Kidney (tissue), 14 donors: Measurements from ENCODE around the gene LTBP1. TPM values are rescaled to one million over a fixed set of nuclear protein-coding genes. Genes with fewer than 3 reads are reported as not detected.

ENCODE experiments used
- DNase-seq, 5 donors: peaks; one replicate each; pipeline ENCODE4 v3.0.0-alpha.2; 2013 to 2020
- FAIRE-seq: peaks from 2 replicates; lab custom pipeline; 2012; peaks lifted over from hg19 to GRCh38; lab: Jason Lieb, UNC
- H3K27ac ChIP-seq, 2 donors: one replicate each; pipeline ENCODE4 v1.7.0; 2013; ENCODE audit warnings: low read depth in 2 of 2, low read length in 2 of 2, inconsistent platforms in 1 of 2
- H3K27me3 ChIP-seq: one replicate; pipeline ENCODE4 v1.7.1; 2013; ENCODE audit warnings: low read length, inconsistent platforms; ENCODE audit not compliant: control insufficient read depth, insufficient read depth
- H3K36me3 ChIP-seq, 3 donors: one replicate each; pipeline versions ENCODE4 v1.7.0 to v1.7.1; 2013; ENCODE audit warnings: low read length in 3 of 3, control low read depth in 1 of 3, inconsistent platforms in 1 of 3; ENCODE audit not compliant: insufficient read depth in 3 of 3, control insufficient read depth in 2 of 3
- H3K4me1 ChIP-seq, 3 donors: one replicate each; pipeline versions ENCODE4 v1.7.0 to v1.7.1; 2013; ENCODE audit warnings: low read length in 3 of 3, inconsistent platforms in 1 of 3, low read depth in 1 of 3; ENCODE audit not compliant: control insufficient read depth in 2 of 3, insufficient read depth in 2 of 3
- H3K4me3 ChIP-seq, 3 donors: one replicate each; pipeline versions ENCODE4 v1.7.0 to v1.8.1; 2013; ENCODE audit warnings: low read length in 3 of 3, control low read depth in 1 of 3, inconsistent platforms in 1 of 3
- H3K9ac ChIP-seq, 3 donors: one replicate each; pipeline versions ENCODE4 v1.7.0 to v1.7.1; 2013; ENCODE audit warnings: low read length in 3 of 3, control low read depth in 1 of 3, inconsistent platforms in 1 of 3
- H3K9me3 ChIP-seq, 3 donors: one replicate each; pipeline versions ENCODE4 v1.7.0 to v1.7.1; 2013; ENCODE audit warnings: low read length in 3 of 3, control low read depth in 1 of 3, inconsistent platforms in 1 of 3; ENCODE audit not compliant: control insufficient read depth in 2 of 3, insufficient read depth in 1 of 3
- intact Hi-C: fragments of 100-400 bp; cut with DNase I; formaldehyde crosslinking; loops from one replicate; pipeline ENCODE4 v1.11.1; 2022
- polyA plus RNA-seq: library from polyadenylated mRNA; stranded (reverse); fragments of 350-450 nt; fragmentation: Illumina TruSeq; extraction: RNeasy Lipid Tissue Mini Kit (QIAGEN cat#74804); gene quantifications from one replicate; pipeline ENCODE4 v1.2.3, GENCODE V29; 2014; ENCODE audit warnings: low read depth, low replicate concordance; ENCODE audit not compliant: insufficient read depth
- total RNA-seq: library from RNA; stranded (reverse); fragmentation: NEBNext Ultra II Directional; extraction: Animal tissue kit (Norgen Biotek cat#: 25700); gene quantifications from one replicate; pipeline ENCODE4 v1.2.1, GENCODE V29; 2021
- TF ChIP-seq, protein P1 (sequence below): IDR thresholded peaks from 3 replicates; pipeline ENCODE4 v1.5.1; 2012; ENCODE audit warnings: mild to moderate bottlenecking, moderate library complexity, borderline replicate concordance; ENCODE audit not compliant: insufficient read depth; ENCODE audit errors: extremely low read depth
- donor health status: control.
- donor health status: control.
- donor health status: control.
- donor health status: control.
- donor health status: control.
- donor health status: DM: yes; HTN: yes; CAD: no.
- donor health status: Normal renal cell carcinoma (clear cell type).

LTBP1 gene
- total and polyA plus RNA-seq, 2 donors from 2014 or later: 9.3 to 39.8 TPM

DNA sequence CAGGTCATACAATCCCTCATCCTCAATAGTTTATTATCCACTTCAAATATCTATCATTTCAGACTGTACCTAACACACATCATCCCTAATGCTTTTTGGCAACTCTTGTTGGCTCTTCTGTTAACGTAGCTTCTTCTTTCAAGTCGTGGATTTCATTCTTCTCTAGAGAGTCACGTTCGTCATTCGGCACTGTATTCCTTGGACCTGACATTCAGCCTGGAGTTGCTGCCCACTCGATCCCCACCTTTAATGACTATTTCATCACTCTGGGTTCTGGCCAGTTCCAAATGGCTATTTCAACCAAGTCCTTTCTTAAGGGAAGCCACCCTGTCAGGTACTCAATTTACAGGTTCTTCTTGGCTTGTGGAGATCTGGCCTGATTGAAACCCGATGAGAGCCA is 337.5 kb downstream of the LTBP1 start:
- Histone ChIP-seq H3K27ac (no peak overlapping the region), H3K9ac (no peak overlapping the region), H3K36me3 (no peaks in the 10 kb centered on the region), H3K4me1 (no peaks in the 10 kb centered on the region), H3K27me3 (no peaks in the 10 kb centered on the region), H3K9me3 (no peaks in the 10 kb centered on the region), H3K4me3 (no peak overlapping the region)
- DNase-seq (no peak), FAIRE-seq (no peak)
- TF ChIP-seq, protein P1, sequence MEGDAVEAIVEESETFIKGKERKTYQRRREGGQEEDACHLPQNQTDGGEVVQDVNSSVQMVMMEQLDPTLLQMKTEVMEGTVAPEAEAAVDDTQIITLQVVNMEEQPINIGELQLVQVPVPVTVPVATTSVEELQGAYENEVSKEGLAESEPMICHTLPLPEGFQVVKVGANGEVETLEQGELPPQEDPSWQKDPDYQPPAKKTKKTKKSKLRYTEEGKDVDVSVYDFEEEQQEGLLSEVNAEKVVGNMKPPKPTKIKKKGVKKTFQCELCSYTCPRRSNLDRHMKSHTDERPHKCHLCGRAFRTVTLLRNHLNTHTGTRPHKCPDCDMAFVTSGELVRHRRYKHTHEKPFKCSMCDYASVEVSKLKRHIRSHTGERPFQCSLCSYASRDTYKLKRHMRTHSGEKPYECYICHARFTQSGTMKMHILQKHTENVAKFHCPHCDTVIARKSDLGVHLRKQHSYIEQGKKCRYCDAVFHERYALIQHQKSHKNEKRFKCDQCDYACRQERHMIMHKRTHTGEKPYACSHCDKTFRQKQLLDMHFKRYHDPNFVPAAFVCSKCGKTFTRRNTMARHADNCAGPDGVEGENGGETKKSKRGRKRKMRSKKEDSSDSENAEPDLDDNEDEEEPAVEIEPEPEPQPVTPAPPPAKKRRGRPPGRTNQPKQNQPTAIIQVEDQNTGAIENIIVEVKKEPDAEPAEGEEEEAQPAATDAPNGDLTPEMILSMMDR: no peak
- intact Hi-C loops: no loop called here

DNA sequence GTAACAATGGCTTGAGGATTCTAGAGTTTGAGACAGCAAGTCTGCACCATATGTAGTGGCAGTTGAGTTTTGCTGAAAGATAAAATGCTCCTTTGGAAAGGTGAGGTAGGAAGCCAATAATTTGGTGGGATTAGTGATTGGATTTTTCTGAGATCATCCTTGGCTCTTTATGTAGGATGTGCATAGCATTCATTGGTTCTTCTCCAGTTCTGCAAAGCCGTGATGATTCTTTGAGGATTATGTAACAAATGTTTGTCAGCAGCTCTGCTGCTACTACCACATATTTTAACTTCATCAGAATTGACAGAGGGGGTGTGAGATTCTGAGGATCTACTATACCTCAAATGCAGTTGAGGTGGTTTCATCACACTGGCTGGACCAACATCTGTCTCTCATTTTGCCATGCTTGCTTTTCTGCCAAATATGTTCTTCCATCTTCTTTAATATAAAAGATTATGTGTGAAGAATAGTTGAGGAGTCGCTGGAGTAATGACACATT is 340.8 kb downstream of the LTBP1 start:
- Histone ChIP-seq H3K36me3 (no peaks in the 10 kb centered on the region), H3K9ac (no peak overlapping the region), H3K9me3 (no peaks in the 10 kb centered on the region), H3K4me1 (peaks cover 0 to 4% (median 0%) of the 10 kb centered on the region in 3 donors), H3K4me3 (no peak overlapping the region), H3K27ac (no peak overlapping the region), H3K27me3 (no peaks in the 10 kb centered on the region)
- intact Hi-C loops: no loop called here
- DNase-seq: no peak
- FAIRE-seq: no peak
- TF ChIP-seq, protein P1: no peak

DNA sequence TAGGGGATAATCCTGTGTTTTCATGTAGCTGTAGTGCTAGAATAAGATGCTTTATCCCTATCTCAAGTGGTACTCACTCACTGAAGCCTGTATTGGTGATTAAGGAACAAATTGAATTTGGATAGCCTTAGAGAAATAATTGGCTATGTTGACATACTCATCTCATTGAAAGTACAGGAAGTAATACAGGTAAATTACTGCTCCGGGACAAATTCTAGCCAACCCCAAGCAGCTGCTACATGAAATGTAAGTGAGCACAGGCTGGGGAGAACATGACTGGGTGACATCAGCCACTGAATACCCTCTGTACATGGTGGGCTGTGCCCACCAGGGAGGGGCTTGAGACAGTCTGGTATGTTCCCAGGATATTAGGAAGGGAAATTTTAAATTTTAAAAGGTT is 341.3 kb downstream of the LTBP1 start:
- FAIRE-seq: no peak
- Histone ChIP-seq H3K9ac (no peak overlapping the region), H3K4me1 (peaks cover 0 to 4% (median 0%) of the 10 kb centered on the region in 3 donors)

More for the DNA sequence above, 341.3 kb downstream of the LTBP1 start:
- no peak overlapping the region for H3K4me3 ChIP-seq
- DNase-seq: no peak
- intact Hi-C loops: no loop called here
- TF ChIP-seq, protein P1: no peak
- H3K27ac ChIP-seq: no peak overlapping the region
- H3K36me3 ChIP-seq: no peaks in the 10 kb centered on the region
- no peaks in the 10 kb centered on the region for H3K27me3 ChIP-seq
- H3K9me3 ChIP-seq: no peaks in the 10 kb centered on the region
